GM12873 (cell line): ENCODE measurements around the gene MCTP1.

Experiments
- TF ChIP-seq, protein P1 (sequence below): IDR thresholded peaks from 2 replicates; pipeline ENCODE4 v1.5.1; 2012; ENCODE audit warnings: low read depth, mild to moderate bottlenecking, moderate library complexity, low read length, control low read depth; ENCODE audit not compliant: insufficient read depth; ENCODE audit errors: missing control alignments

Gene MCTP1

DNA sequence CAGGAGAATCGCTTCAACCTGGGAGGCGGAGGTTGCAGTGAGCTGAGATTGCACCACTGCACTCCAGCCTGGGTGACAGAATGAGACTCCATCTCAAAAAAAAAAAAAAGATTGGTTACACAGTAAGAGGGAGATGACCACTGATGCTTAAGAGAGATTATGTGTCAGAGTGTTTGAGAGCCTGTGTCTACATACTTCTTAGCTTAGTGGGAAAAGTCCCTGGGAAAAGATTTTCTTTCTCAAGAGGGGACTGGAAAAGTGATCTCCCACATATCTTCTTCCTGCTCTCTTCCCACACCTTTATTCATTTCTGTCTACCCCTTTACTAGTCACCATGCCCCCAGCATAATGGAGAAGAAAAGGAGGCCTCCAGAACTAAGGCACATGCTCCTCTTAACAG is 55.2 kb downstream of the MCTP1 start:
- TF ChIP-seq, protein P1, sequence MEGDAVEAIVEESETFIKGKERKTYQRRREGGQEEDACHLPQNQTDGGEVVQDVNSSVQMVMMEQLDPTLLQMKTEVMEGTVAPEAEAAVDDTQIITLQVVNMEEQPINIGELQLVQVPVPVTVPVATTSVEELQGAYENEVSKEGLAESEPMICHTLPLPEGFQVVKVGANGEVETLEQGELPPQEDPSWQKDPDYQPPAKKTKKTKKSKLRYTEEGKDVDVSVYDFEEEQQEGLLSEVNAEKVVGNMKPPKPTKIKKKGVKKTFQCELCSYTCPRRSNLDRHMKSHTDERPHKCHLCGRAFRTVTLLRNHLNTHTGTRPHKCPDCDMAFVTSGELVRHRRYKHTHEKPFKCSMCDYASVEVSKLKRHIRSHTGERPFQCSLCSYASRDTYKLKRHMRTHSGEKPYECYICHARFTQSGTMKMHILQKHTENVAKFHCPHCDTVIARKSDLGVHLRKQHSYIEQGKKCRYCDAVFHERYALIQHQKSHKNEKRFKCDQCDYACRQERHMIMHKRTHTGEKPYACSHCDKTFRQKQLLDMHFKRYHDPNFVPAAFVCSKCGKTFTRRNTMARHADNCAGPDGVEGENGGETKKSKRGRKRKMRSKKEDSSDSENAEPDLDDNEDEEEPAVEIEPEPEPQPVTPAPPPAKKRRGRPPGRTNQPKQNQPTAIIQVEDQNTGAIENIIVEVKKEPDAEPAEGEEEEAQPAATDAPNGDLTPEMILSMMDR: no peak

- TF ChIP-seq, protein P1: no peak
Observed at GRCh38 chr5:95224701-95225459, 60.0 kb downstream of the MCTP1 start.

GRCh38 chr5:95223566-95224258 is 61.2 kb downstream of the MCTP1 start:
- TF ChIP-seq, protein P1: no peak

DNA sequence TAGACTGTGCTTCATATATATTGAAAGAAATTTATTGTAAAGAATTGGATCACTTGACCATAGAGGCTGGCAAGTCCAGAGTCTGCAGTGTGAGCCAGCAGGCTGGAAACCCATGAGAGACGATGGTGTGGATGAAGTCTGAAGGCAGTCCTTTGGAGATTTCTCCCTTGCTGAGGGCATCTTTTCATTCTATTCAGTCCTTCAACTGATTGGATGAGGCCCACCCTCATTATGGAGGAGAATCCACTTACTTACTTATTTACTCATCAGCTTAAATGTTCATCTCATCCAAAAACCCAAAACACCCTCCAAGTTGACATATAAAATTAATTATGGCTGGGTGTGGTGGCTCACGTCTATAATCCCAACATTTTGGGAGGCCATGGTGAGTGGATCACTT is 62.1 kb downstream of the MCTP1 start:
- TF ChIP-seq, protein P1: no peak

DNA sequence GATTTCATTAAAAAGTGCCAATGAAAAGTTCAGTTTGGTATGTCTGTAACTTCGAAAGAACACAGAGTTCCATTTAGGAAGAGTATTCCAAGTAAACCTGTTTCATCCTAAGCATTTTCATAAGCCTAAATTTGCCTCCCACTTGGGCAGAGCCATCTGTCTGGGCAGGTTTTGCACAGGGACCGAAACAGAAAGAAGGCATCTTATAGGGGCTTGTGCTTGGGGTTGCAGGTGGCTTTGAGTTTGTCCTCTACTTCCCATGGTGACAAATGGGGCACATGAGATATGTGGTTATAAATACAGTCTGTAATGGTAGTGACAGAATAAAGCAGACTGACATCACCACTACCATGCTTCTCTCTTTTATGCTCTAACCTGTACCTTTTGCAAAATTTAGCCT is 63.7 kb downstream of the MCTP1 start:
- TF ChIP-seq, protein P1: no peak

DNA sequence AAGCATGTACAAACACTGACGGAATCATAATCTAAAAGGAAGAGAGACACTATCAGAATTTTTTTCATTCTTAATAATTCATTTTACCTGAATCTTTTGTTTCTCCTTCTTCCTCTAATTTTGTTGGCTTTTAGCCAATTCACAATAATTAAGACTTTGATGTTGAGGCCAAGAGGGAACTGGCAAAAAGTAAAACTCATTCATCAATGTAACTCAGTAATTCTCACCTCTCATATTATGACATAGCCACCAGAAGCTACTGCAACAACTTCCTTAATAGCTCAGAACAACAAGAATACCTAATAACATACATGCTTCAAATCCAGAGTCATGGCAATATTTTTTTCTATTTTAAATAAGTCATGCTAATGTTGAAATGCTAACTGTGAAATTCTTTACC is 64.5 kb downstream of the MCTP1 start:
- TF ChIP-seq, protein P1: no peak

DNA sequence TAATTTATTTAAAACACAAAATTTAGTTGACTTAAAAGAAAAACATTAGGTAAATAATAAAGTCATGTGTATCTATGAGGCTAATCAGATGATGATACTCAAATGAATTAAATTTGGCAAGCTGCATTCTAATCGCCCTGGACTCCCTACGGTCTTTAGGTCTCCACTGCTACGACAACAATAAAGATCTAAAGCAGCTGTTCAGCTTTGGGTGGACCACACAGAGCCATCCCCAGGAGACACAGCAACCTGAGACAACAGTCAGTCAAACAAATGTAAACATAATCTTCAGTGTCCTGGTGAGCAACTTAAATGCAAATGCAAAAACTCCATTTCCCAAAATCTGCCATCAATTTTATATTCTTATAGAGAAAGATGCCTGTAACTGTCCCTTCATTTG is 65.5 kb downstream of the MCTP1 start:
- TF ChIP-seq, protein P1: no peak
